ENCODE data around the gene CHIT1.

- TF ChIP-seq POLR2A (IDR thresholded peaks at IDR 0.05) (peak in 1 of 2 donors; percentile 63), CTCF (IDR thresholded peaks at IDR 0.05) (peak in 1 of 5 experiments; percentile 22)
Measured at GRCh38 chr1:203274603-203275381, 45.3 kb upstream of the CHIT1 start.

All from tibial nerve (tissue), 3 donors.